Brain microvascular endothelial cell (primary cell): Measurements from ENCODE around the gene JAKMIP3.

ENCODE experiments used
- DNase-seq: peaks from one replicate; pipeline ENCODE4 v3.0.0-alpha.2; 2020
- H3K27ac ChIP-seq: fragments of 250-450 bp; sonication (Bioruptor Pico); 2 replicates; pipeline ENCODE4 v1.5.1; 2020; ENCODE audit warnings: mild to moderate bottlenecking, moderate library complexity
- H3K27me3 ChIP-seq: fragments of 250-450 bp; sonication (Bioruptor Pico); replicated peaks from 2 replicates; pipeline ENCODE4 v1.5.1; 2020; ENCODE audit warnings: mild to moderate bottlenecking
- H3K36me3 ChIP-seq: fragments of 250-450 bp; sonication (Bioruptor Pico); replicated peaks from 2 replicates; pipeline ENCODE4 v1.5.1; 2020; ENCODE audit warnings: mild to moderate bottlenecking
- H3K4me3 ChIP-seq: 2 replicates; pipeline ENCODE4 v1.5.1; 2011; ENCODE audit warnings: low read depth, mild to moderate bottlenecking, control low read depth, low read length, moderate library complexity
- CTCF ChIP-seq: IDR thresholded peaks from 2 replicates; pipeline ENCODE4 v1.5.1; 2011; ENCODE audit warnings: low read depth, mild to moderate bottlenecking, moderate library complexity, low read length, control low read depth, inconsistent platforms; ENCODE audit errors: missing control alignments
- in situ Hi-C: cut with HindIII; loops from 2 replicates; pipeline ENCODE4 v1.10.0; 2017; ENCODE audit warnings: low sequenced_read_pairs, low pct_ligation_motif_present

Gene JAKMIP3

GRCh38 chr10:132105302-132105995 is 39.7 kb downstream of the JAKMIP3 start:
- no peak for TF ChIP-seq CTCF
- H3K27ac ChIP-seq: no peak overlapping the region
- no peak overlapping the region for H3K4me3 ChIP-seq
- no peaks in the 10 kb centered on the region for H3K36me3 ChIP-seq
- no peaks in the 10 kb centered on the region for H3K27me3 ChIP-seq
- in situ Hi-C loops: no loop called here
- DNase-seq: no peak

GRCh38 chr10:132106431-132106830 is 40.7 kb downstream of the JAKMIP3 start:
- no peak for TF ChIP-seq CTCF
- DNase-seq: no peak
- no peaks in the 10 kb centered on the region for H3K36me3 ChIP-seq
- H3K27ac ChIP-seq: no peak overlapping the region
- in situ Hi-C loops: no loop called here
- no peak overlapping the region for H3K4me3 ChIP-seq
- H3K27me3 ChIP-seq: no peaks in the 10 kb centered on the region

- no peaks in the 10 kb centered on the region for H3K27me3 ChIP-seq
- no peak overlapping the region for H3K27ac ChIP-seq
- no peaks in the 10 kb centered on the region for H3K36me3 ChIP-seq
- no peak for TF ChIP-seq CTCF
- H3K4me3 ChIP-seq: no peak overlapping the region
- no peak for DNase-seq
- in situ Hi-C loops: no loop called here
Measured at GRCh38 chr10:132107186-132107948, 41.6 kb downstream of the JAKMIP3 start.

- Histone ChIP-seq H3K27me3 (no peaks in the 10 kb centered on the region), H3K36me3 (no peaks in the 10 kb centered on the region), H3K4me3 (no peak overlapping the region), H3K27ac (no peak overlapping the region)
- in situ Hi-C loops: no loop called here
- TF ChIP-seq CTCF: no peak
- DNase-seq: no peak
Measured at GRCh38 chr10:132107949-132108877, 42.5 kb downstream of the JAKMIP3 start.

- in situ Hi-C loops: no loop called here
- Histone ChIP-seq H3K27ac (no peak overlapping the region), H3K27me3 (no peaks in the 10 kb centered on the region), H3K4me3 (no peak overlapping the region), H3K36me3 (no peaks in the 10 kb centered on the region)
- no peak for TF ChIP-seq CTCF
- DNase-seq: no peak
Measured at GRCh38 chr10:132109341-132110110, 43.8 kb downstream of the JAKMIP3 start.
